H9 (cell line): ENCODE data around the gene ZNF467. TPM values are rescaled to one million over a fixed set of nuclear protein-coding genes. Genes with fewer than 3 reads are reported as not detected.
A peak's percentile ranks its signal among the peaks of the same experiment; 100 is the strongest.

ENCODE experiments used
- DNase-seq: peaks from one replicate; pipeline ENCODE4 v3.0.0-alpha.2; 2017
- H2AFZ ChIP-seq: one replicate; pipeline ENCODE4 v1.6.1; 2013; ENCODE audit warnings: mild to moderate bottlenecking, low read length, control low read depth, moderate library complexity
- H2AK5ac ChIP-seq: 2 replicates; pipeline ENCODE4 v1.6.1; 2013; ENCODE audit warnings: low read length, control low read depth, mixed read lengths; ENCODE audit not compliant: insufficient read length
- H2BK120ac ChIP-seq: one replicate; pipeline ENCODE4 v1.6.1; 2013; ENCODE audit warnings: low read depth, mild to moderate bottlenecking, low read length, control low read depth, inconsistent platforms; ENCODE audit not compliant: poor library complexity, severe bottlenecking
- H2BK12ac ChIP-seq: 2 replicates; pipeline ENCODE4 v1.6.1; 2013; ENCODE audit warnings: low read length, control low read depth, mixed read lengths, low read depth; ENCODE audit not compliant: insufficient read length
- H2BK15ac ChIP-seq: 2 replicates; pipeline ENCODE4 v1.6.1; 2013; ENCODE audit warnings: low read depth, low read length, control low read depth
- H2BK20ac ChIP-seq: one replicate; pipeline ENCODE4 v1.6.1; 2013; ENCODE audit warnings: low read depth, mild to moderate bottlenecking, low read length, control low read depth, inconsistent platforms; ENCODE audit not compliant: poor library complexity, severe bottlenecking
- H2BK5ac ChIP-seq: 2 replicates; pipeline ENCODE4 v1.6.1; 2013; ENCODE audit warnings: low read length, control low read depth, mixed read lengths; ENCODE audit not compliant: insufficient read length
- H3K14ac ChIP-seq: 2 replicates; pipeline ENCODE4 v1.6.1; 2013; ENCODE audit warnings: low read length, control low read depth; ENCODE audit not compliant: insufficient read depth
- H3K18ac ChIP-seq: 2 replicates; pipeline ENCODE4 v1.6.1; 2013; ENCODE audit warnings: low read depth, mild to moderate bottlenecking, mixed read lengths, low read length, control low read depth; ENCODE audit not compliant: insufficient read length
- H3K23ac ChIP-seq: 2 replicates; pipeline ENCODE4 v1.6.1; 2013; ENCODE audit warnings: low read length, control low read depth, mixed read lengths, low read depth; ENCODE audit not compliant: insufficient read length
- H3K23me2 ChIP-seq: 2 replicates; pipeline ENCODE4 v1.6.1; 2013; ENCODE audit warnings: low read depth, mild to moderate bottlenecking, mixed read lengths, low read length, control low read depth; ENCODE audit not compliant: insufficient read length, poor library complexity, severe bottlenecking
- H3K27ac ChIP-seq: 2 replicates; pipeline ENCODE4 v1.5.1; 2013; ENCODE audit warnings: low read length, control low read depth, mixed read lengths, low read depth; ENCODE audit not compliant: insufficient read length
- H3K27me3 ChIP-seq: 2 replicates; pipeline ENCODE4 v1.6.1; 2013; ENCODE audit warnings: low read length, control low read depth, inconsistent platforms; ENCODE audit not compliant: insufficient read depth
- H3K4ac ChIP-seq: 2 replicates; pipeline ENCODE4 v1.6.1; 2013; ENCODE audit warnings: low read depth, mild to moderate bottlenecking, control low read depth, inconsistent platforms, low read length, moderate library complexity
- H3K4me1 ChIP-seq: 2 replicates; pipeline ENCODE4 v1.6.1; 2013; ENCODE audit warnings: low read length, control low read depth, inconsistent platforms; ENCODE audit not compliant: insufficient read depth
- H3K4me2 ChIP-seq: 2 replicates; pipeline ENCODE4 v1.6.1; 2013; ENCODE audit warnings: low read length, control low read depth, mixed read lengths; ENCODE audit not compliant: insufficient read length, insufficient read depth
- H3K56ac ChIP-seq: 2 replicates; pipeline ENCODE4 v1.6.1; 2013; ENCODE audit warnings: low read depth, mild to moderate bottlenecking, mixed read lengths, low read length, control low read depth; ENCODE audit not compliant: insufficient read length
- H3K79me1 ChIP-seq: 2 replicates; pipeline ENCODE4 v1.6.1; 2013; ENCODE audit warnings: low read depth, mild to moderate bottlenecking, moderate library complexity, low read length, control low read depth, inconsistent platforms; ENCODE audit not compliant: insufficient read depth, poor library complexity, severe bottlenecking
- H3K79me2 ChIP-seq: 2 replicates; pipeline ENCODE4 v1.6.1; 2013; ENCODE audit warnings: low read length, control low read depth, inconsistent platforms; ENCODE audit not compliant: insufficient read depth
- H3K9ac ChIP-seq: 2 replicates; pipeline ENCODE4 v1.6.1; 2013; ENCODE audit warnings: low read length, control low read depth, mixed read lengths; ENCODE audit not compliant: insufficient read length; ENCODE audit errors: extremely low read depth
- H3K9me3 ChIP-seq: one replicate; pipeline ENCODE4 v1.6.1; 2013; ENCODE audit warnings: low read depth, low read length, inconsistent platforms; ENCODE audit not compliant: control insufficient read depth
- H3T11ph ChIP-seq: one replicate; pipeline ENCODE4 v1.6.1; 2013; ENCODE audit warnings: mild to moderate bottlenecking, low read length, control low read depth, inconsistent platforms
- H4K20me1 ChIP-seq: one replicate; pipeline ENCODE4 v1.6.1; 2013; ENCODE audit not compliant: control insufficient read depth, insufficient read length, insufficient read depth
- H4K5ac ChIP-seq: 2 replicates; pipeline ENCODE4 v1.6.1; 2013; ENCODE audit warnings: low read depth, mild to moderate bottlenecking, mixed read lengths, low read length, control low read depth; ENCODE audit not compliant: insufficient read length
- H4K8ac ChIP-seq: replicated peaks from 2 replicates; pipeline ENCODE4 v1.6.1; 2013; ENCODE audit warnings: low read length, control low read depth, mixed read lengths, low read depth; ENCODE audit not compliant: insufficient read length
- H4K91ac ChIP-seq: 2 replicates; pipeline ENCODE4 v1.6.1; 2013; ENCODE audit warnings: low read depth, mild to moderate bottlenecking, moderate library complexity, mixed read lengths, low read length, control low read depth; ENCODE audit not compliant: insufficient read length
- H3K27ac Mint-ChIP-seq, 3 experiments: 2 replicates in 2 of 3; 3 replicates in 1 of 3; pipeline ENCODE4 v1.8.0; 2020 to 2021; ENCODE audit warnings: mixed read lengths in 3 of 3, mild to moderate bottlenecking in 1 of 3, moderate library complexity in 1 of 3
- H3K27me3 Mint-ChIP-seq: 2 replicates; pipeline ENCODE4 v1.8.0; 2021; ENCODE audit warnings: low read depth, mild to moderate bottlenecking, moderate library complexity, mixed read lengths
- H3K36me3 Mint-ChIP-seq, 3 experiments: 2 replicates in 2 of 3; 3 replicates in 1 of 3; pipeline ENCODE4 v1.8.0; 2020 to 2021; ENCODE audit warnings: low read depth in 3 of 3, mixed read lengths in 3 of 3; ENCODE audit not compliant: insufficient read depth in 1 of 3
- H3K4me1 Mint-ChIP-seq, 2 experiments: 2 replicates each; pipeline ENCODE4 v1.8.0; 2020; ENCODE audit warnings: mixed read lengths in 2 of 2
- H3K4me3 Mint-ChIP-seq, 2 experiments: 2 replicates in 1 of 2; 3 replicates in 1 of 2; pipeline ENCODE4 v1.8.0; 2020 to 2021; ENCODE audit warnings: mild to moderate bottlenecking in 2 of 2, mixed read lengths in 2 of 2, moderate library complexity in 1 of 2
- H3K9me3 Mint-ChIP-seq, 2 experiments: 2 replicates in 1 of 2; 3 replicates in 1 of 2; pipeline ENCODE4 v1.8.0; 2020; ENCODE audit warnings: mild to moderate bottlenecking in 2 of 2, mixed read lengths in 2 of 2, moderate library complexity in 1 of 2
- WGBS: extraction: QIAGEN DNeasy Blood & Tissue Kit; methylation state at CpG from one replicate; pipeline ENCODE4 v1.1.7; 2013; ENCODE audit warnings: missing lambda C conversion rate, low lambda C conversion rate, mixed read lengths; ENCODE audit not compliant: insufficient read length; ENCODE audit errors: extremely low coverage; 5-methylcytosine and 5-hydroxymethylcytosine counted together
- total RNA-seq: library from RNA; stranded (reverse); gene quantifications from 2 replicates; pipeline ENCODE4 v1.2.1, GENCODE V29; 2021
- TF ChIP-seq, protein P1 (sequence below): fragments of 200-600 bp; sonication (generic); conservative IDR thresholded peaks from 3 replicates; pipeline ENCODE4 v1.8.0; 2021; ENCODE audit warnings: antibody characterized with exemption, mild to moderate bottlenecking

ZNF467 gene
- total RNA-seq, 1 experiment from 2014 or later = 0.31 TPM

DNA sequence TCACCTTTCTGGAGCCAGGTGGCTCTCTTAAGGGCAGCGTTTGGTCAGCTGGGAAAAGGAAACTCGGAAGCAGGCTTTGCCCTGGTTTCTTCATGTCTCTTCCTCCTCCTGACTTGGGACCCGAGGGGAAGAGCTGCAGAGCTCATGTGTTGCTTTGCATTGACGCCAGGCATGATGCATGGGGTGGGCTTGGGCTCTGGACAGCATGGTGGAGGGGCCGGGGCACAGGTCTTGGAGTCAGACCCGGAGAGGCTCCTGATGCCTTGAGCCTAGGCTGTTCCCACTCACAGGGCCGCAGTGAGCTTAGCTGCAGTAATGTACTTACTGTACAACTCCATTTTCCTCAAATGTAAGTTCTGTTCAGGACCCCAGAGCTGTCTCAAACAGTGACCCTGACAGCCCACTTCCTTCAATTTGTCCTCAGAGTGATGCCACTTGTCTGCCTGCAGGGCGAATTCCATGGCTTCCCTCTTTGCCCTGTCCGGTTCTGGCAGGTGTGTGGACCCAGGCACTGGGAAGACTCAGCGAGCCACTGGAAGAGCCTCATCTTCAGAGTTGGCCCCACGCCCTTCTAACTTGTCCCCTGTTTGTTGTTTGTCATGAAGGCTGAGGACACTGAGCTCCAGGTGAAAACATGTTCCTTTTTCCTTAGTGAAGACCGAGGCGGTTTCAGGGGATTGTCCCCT lies 50.2 kb downstream of the ZNF467 start:
- H3K27ac ChIP-seq = no peak overlapping the region
- H3K9ac ChIP-seq = no peak overlapping the region
- no peak overlapping the region for H3K18ac ChIP-seq
- H4K5ac ChIP-seq = no peak overlapping the region
- H3K4me1 ChIP-seq = no peaks in the 10 kb centered on the region
- peaks cover 3% of the 10 kb centered on the region for H3K79me1 ChIP-seq
- no peak for DNase-seq
- H2BK5ac ChIP-seq = no peak overlapping the region
- no peak overlapping the region for H3K4ac ChIP-seq
- no peak overlapping the region for H2BK15ac ChIP-seq
- no peaks in the 10 kb centered on the region for H3K23me2 ChIP-seq
- H2AFZ ChIP-seq = no peak overlapping the region
- H3K9me3 ChIP-seq = no peaks in the 10 kb centered on the region
- no peaks in the 10 kb centered on the region for H4K20me1 ChIP-seq
- TF ChIP-seq, protein P1, sequence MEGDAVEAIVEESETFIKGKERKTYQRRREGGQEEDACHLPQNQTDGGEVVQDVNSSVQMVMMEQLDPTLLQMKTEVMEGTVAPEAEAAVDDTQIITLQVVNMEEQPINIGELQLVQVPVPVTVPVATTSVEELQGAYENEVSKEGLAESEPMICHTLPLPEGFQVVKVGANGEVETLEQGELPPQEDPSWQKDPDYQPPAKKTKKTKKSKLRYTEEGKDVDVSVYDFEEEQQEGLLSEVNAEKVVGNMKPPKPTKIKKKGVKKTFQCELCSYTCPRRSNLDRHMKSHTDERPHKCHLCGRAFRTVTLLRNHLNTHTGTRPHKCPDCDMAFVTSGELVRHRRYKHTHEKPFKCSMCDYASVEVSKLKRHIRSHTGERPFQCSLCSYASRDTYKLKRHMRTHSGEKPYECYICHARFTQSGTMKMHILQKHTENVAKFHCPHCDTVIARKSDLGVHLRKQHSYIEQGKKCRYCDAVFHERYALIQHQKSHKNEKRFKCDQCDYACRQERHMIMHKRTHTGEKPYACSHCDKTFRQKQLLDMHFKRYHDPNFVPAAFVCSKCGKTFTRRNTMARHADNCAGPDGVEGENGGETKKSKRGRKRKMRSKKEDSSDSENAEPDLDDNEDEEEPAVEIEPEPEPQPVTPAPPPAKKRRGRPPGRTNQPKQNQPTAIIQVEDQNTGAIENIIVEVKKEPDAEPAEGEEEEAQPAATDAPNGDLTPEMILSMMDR = no peak
- Mint-ChIP-seq H3K4me3 (peak overlapping the region in 1 of 2 experiments; percentile 19; a peak in 1 of 5 replicates), H3K9me3 (no peaks in the 10 kb centered on the region), H3K27me3 (no peaks in the 10 kb centered on the region), H3K27ac (no peak overlapping the region), H3K36me3 (peaks cover 10 to 53% (median 53%) of the 10 kb centered on the region in 3 experiments), H3K4me1 (no peaks in the 10 kb centered on the region)
- H2BK120ac ChIP-seq = no peak overlapping the region
- WGBS = no CpG with 5 or more reads among the region's 13 CpGs
- no peak overlapping the region for H3K4me2 ChIP-seq
- no peak overlapping the region for H2AK5ac ChIP-seq
- no peaks in the 10 kb centered on the region for H3K27me3 ChIP-seq
- no peak overlapping the region for H3K23ac ChIP-seq
- H4K8ac ChIP-seq = no peak overlapping the region
- H3T11ph ChIP-seq = no peak overlapping the region
- no peak overlapping the region for H4K91ac ChIP-seq
- H3K79me2 ChIP-seq = no peaks in the 10 kb centered on the region
- H2BK12ac ChIP-seq = no peak overlapping the region
- no peak overlapping the region for H3K14ac ChIP-seq
- H3K56ac ChIP-seq = no peak overlapping the region
- H2BK20ac ChIP-seq = no peak overlapping the region
